Measurements from ENCODE around the gene ADPRH. TPM values are rescaled to one million over a fixed set of nuclear protein-coding genes. Genes with fewer than 3 reads are reported as not detected.

ADPRH gene
- total RNA-seq, 1 donor from 2014 or later: 6.0 TPM

GRCh38 chr3:119553823-119554415 lies 25.4 kb upstream of the ADPRH start:
- no peak overlapping the region for H3K4me3 ChIP-seq (ENCODE audit: low read depth, low read length)
- DNase-seq (ENCODE audit: low read depth): no peak
- TF ChIP-seq CTCF (conservative IDR thresholded peaks at IDR 0.05; ENCODE audit: low read depth, low read length): no peak

- TF ChIP-seq CTCF (conservative IDR thresholded peaks at IDR 0.05; ENCODE audit: low read depth, low read length): no peak
- no peak for DNase-seq (ENCODE audit: low read depth)
Measured at GRCh38 chr3:119555309-119555735, 24.0 kb upstream of the ADPRH start.

GRCh38 chr3:119555929-119556328 lies 23.4 kb upstream of the ADPRH start:
- DNase-seq (ENCODE audit: low read depth): no peak
- no peak for TF ChIP-seq CTCF (conservative IDR thresholded peaks at IDR 0.05; ENCODE audit: low read depth, low read length)
- no peak overlapping the region for H3K4me3 ChIP-seq (ENCODE audit: low read depth, low read length)

More at GRCh38 chr3:119555309-119555735, 24.0 kb upstream of the ADPRH start:
- H3K4me3 ChIP-seq (ENCODE audit: low read depth, low read length): no peak overlapping the region

GRCh38 chr3:119557192-119557876 lies 22.0 kb upstream of the ADPRH start:
- no peak for DNase-seq (ENCODE audit: low read depth)
- no peak overlapping the region for H3K4me3 ChIP-seq (ENCODE audit: low read depth, low read length)
- TF ChIP-seq CTCF (conservative IDR thresholded peaks at IDR 0.05; ENCODE audit: low read depth, low read length): no peak

GRCh38 chr3:119557877-119558269 lies 21.4 kb upstream of the ADPRH start:
- no peak for DNase-seq (ENCODE audit: low read depth)
- no peak overlapping the region for H3K4me3 ChIP-seq (ENCODE audit: low read depth, low read length)
- TF ChIP-seq CTCF (conservative IDR thresholded peaks at IDR 0.05; ENCODE audit: low read depth, low read length): no peak

GRCh38 chr3:119558626-119559317 lies 20.5 kb upstream of the ADPRH start:
- no peak for DNase-seq (ENCODE audit: low read depth)
- H3K4me3 ChIP-seq (ENCODE audit: low read depth, low read length): no peak overlapping the region
- TF ChIP-seq CTCF (conservative IDR thresholded peaks at IDR 0.05; ENCODE audit: low read depth, low read length): no peak
